HG02840 (cell line): ENCODE data around the gene SLC26A2.
A peak's percentile ranks its signal among the peaks of the same experiment; 100 is the strongest.
"Not testable (repeated sequence)": the region's sequence is repeated elsewhere in the genome, so short reads cannot be mapped to it uniquely, and the experiment has no call there.

Experiments
- ATAC-seq: cut with Tn5 transposase; IDR thresholded peaks from one replicate; pipeline ENCODE4 v1.9.1; 2021; ENCODE audit warnings: mild to moderate bottlenecking, moderate library complexity, moderate number of reproducible peaks; ENCODE audit not compliant: unreplicated experiment, low FRiP score

The SLC26A2 gene

DNA sequence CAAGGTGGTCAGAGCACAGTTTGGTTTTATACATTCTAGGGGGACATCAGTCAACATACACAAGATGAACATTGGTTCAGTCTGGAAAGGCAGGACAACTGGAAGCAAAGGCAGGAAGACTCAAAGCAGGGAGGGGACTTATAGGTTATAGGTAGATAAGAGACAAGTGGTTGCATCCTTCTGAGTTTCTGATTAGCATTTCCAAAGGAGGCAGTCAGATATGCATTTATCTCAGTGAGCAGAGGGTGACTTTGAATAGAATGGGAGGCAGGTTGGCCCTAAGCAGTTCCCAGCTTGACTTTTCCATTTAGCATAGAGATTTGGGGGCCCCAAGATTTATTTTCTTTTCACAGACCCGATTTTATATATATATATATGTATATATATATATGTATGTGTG is 67.5 kb downstream of the SLC26A2 start:
- not testable (repeated sequence) for ATAC-seq

DNA sequence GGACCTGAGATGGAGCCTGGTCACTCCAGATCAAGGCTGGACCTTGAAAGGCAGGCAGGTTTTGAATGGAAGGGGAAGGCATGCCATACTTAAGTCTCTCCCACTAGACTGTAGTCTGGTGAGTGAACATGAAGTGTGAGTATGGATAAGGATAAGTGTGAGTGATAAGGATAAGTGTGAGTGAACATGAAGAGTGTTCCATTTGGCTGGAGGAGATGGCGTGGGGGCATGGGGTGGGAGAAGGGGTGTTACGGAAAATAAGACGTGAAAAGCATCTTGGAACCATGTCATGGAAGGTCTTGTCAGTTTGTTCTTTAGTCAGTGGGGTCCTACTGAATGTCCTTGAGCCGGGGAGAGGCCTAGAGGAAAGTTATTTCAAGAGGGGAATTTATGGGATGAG is 72.8 kb downstream of the SLC26A2 start:
- no peak for ATAC-seq

DNA sequence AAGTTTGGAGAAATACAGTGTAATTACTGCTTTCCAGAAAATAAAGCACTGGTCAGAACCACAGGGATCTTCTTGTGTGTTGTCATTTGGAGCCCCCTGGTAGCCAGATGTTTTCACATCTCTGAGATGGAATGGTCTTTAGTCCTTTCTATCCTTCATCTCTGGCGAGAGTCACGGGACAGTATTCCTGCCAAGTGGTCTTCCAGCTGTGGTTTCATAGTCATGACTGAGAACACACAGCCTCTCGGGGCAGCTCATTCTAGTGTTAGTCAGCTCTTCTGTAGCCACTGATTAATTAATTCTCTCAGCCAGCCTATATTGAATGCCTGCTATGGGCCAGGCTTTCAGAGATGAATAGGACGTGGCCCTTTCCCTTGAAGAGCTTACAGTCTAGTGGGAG is 74.1 kb downstream of the SLC26A2 start:
- no peak for ATAC-seq

DNA sequence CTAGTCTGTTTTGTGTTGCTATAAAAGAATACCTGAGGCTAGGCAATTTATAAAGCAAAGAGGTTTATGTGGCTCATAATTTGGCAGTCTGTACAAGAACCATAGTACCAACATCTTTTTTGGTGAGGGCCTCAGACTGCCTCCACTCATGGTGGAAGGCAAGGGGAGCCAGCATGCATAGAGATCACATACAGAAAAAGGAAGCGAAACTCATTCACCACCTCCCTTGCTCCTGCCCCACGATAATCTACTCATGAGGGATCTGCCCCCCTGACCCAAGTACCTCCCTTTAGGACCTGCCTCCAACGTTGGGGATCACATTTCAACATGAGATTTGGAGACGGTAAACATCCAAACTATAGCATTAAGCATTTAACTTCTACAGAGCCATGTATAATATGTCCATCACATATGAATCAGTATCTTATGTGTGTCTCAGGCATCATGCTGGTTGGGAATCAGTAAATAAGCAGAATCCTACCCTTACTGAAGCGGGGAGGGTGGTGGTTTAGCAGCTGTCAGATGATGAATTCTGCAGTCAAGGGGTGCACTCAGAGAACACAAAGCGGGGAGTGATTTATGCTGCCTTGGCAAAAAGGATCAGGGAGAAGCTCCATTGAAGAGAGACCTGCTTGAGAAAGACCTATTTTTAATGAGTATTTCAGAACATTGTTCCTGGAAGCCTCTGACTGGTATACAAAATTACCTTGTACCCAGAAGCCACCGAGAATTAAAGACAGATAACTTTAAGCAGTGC is 74.8 kb downstream of the SLC26A2 start:
- ATAC-seq: peak; percentile 75

DNA sequence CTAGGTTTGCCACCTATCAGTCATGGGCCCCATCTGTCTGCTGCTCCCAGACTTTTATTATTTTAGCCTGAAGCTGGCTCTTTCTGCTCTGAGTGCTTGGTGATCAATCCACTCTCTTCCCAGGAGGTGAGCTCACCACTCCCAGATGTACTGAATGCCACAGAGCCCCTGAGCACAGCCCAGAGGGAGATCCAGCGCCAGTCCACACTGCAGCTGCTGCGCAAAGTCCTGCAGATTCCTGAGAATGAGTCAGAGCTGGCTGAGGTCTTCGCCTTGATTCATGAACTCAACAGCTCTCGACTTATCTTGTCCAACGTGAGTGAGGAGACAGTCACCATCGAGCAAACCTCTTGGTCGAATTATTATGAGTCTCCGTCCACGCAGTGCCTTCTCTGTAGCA is 76.0 kb downstream of the SLC26A2 start:
- ATAC-seq: no peak
